ENCODE results near the gene GGTA1.

DNA sequence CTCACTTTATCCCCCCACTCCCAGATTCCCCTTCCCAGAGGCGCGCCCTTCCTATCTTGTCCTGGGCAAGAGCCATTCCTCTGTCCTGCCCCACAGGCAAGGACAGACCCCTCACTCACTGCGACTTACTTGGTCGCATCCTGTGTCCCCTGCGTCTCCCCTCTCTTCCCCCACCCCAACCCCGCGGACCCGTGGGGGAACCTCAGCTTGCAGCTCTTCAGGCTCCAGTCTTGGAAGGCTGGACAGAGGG, 542 bp downstream of the GGTA1 start:
- TF ChIP-seq, protein P1, sequence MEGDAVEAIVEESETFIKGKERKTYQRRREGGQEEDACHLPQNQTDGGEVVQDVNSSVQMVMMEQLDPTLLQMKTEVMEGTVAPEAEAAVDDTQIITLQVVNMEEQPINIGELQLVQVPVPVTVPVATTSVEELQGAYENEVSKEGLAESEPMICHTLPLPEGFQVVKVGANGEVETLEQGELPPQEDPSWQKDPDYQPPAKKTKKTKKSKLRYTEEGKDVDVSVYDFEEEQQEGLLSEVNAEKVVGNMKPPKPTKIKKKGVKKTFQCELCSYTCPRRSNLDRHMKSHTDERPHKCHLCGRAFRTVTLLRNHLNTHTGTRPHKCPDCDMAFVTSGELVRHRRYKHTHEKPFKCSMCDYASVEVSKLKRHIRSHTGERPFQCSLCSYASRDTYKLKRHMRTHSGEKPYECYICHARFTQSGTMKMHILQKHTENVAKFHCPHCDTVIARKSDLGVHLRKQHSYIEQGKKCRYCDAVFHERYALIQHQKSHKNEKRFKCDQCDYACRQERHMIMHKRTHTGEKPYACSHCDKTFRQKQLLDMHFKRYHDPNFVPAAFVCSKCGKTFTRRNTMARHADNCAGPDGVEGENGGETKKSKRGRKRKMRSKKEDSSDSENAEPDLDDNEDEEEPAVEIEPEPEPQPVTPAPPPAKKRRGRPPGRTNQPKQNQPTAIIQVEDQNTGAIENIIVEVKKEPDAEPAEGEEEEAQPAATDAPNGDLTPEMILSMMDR (IDR thresholded peaks at IDR 0.05) = no peak
- no peak for TF ChIP-seq POLR2A (IDR thresholded peaks at IDR 0.05)
